H1 (cell line): ENCODE measurements around the gene EXT2. TPM values are rescaled to one million over a fixed set of nuclear protein-coding genes. Genes with fewer than 3 reads are reported as not detected.

ENCODE experiments used
- CTCF ChIA-PET: fragments of 300-600 bp; sonication (Branson Sonifier 250); formaldehyde crosslinking; loops from one replicate; lab custom pipeline; 2021; ENCODE audit not compliant: partially characterized antibody; lab: Charles Lee
- POLR2A ChIA-PET: fragments of 300-600 bp; sonication (Branson Sonifier 250); formaldehyde crosslinking; loops from one replicate; lab custom pipeline; 2021; ENCODE audit warnings: inconsistent platforms; ENCODE audit not compliant: partially characterized antibody; lab: Charles Lee
- DNase-seq, 2 experiments: peaks; one replicate each; pipeline versions ENCODE4 v3.0.0 to v3.0.0-alpha.2; 2010 to 2022; ENCODE audit warnings: low spot score in 2 of 2, low read depth in 1 of 2, mixed read lengths in 1 of 2
- FAIRE-seq: peaks from 2 replicates; lab custom pipeline; 2011; peaks lifted over from hg19 to GRCh38; lab: Jason Lieb, UNC
- H2AFZ ChIP-seq: 2 replicates; pipeline ENCODE4 v1.8.1; 2012; ENCODE audit warnings: low read length, inconsistent platforms
- H2AK5ac ChIP-seq: 2 replicates; pipeline ENCODE4 v1.6.1; 2013; ENCODE audit warnings: low read depth, low read length
- H2BK120ac ChIP-seq: replicated peaks from 2 replicates; pipeline ENCODE3; 2013; ENCODE audit warnings: low read depth, low read length, inconsistent platforms
- H2BK12ac ChIP-seq: 2 replicates; pipeline ENCODE4 v1.6.1; 2013; ENCODE audit warnings: low read depth, low read length
- H2BK15ac ChIP-seq: 2 replicates; pipeline ENCODE4 v1.6.1; 2013; ENCODE audit warnings: low read length
- H2BK20ac ChIP-seq: 2 replicates; pipeline ENCODE4 v1.6.1; 2013; ENCODE audit warnings: low read length
- H2BK5ac ChIP-seq: 2 replicates; pipeline ENCODE4 v1.6.1; 2013; ENCODE audit warnings: low read depth, low read length
- H3K14ac ChIP-seq: 2 replicates; pipeline ENCODE4 v1.6.1; 2013; ENCODE audit warnings: inconsistent platforms; ENCODE audit not compliant: insufficient read length
- H3K18ac ChIP-seq: 2 replicates; pipeline ENCODE4 v1.6.1; 2013; ENCODE audit warnings: low read length; ENCODE audit errors: extremely low read depth
- H3K23ac ChIP-seq: 2 replicates; pipeline ENCODE4 v1.6.1; 2013; ENCODE audit warnings: inconsistent platforms; ENCODE audit not compliant: insufficient read length
- H3K23me2 ChIP-seq: 2 replicates; pipeline ENCODE4 v1.6.1; 2013; ENCODE audit warnings: low read depth, low read length
- H3K27ac ChIP-seq: 2 replicates; pipeline ENCODE4 v1.6.1; 2011; ENCODE audit warnings: low read depth, low read length, inconsistent platforms
- H3K27me3 ChIP-seq, 4 experiments: replicated peaks in 1 of 4; 1 replicate in 1 of 4; 2 replicates in 3 of 4; pipeline versions ENCODE4 v1.6.1 to v1.8.1; 2011 to 2013; ENCODE audit warnings: low read length in 3 of 4, mild to moderate bottlenecking in 3 of 4, inconsistent platforms in 2 of 4, mixed read lengths in 2 of 4, moderate library complexity in 1 of 4; ENCODE audit not compliant: control insufficient read depth in 3 of 4, insufficient read depth in 3 of 4; ENCODE audit errors: extremely low read depth in 1 of 4
- H3K36me3 ChIP-seq, 4 experiments: 2 replicates each; pipeline versions ENCODE4 v1.6.1 to v1.8.1; 2011 to 2013; ENCODE audit warnings: mild to moderate bottlenecking in 4 of 4, low read length in 3 of 4, moderate library complexity in 2 of 4, control low read depth in 1 of 4, inconsistent platforms in 1 of 4; ENCODE audit not compliant: insufficient read depth in 4 of 4, control insufficient read depth in 2 of 4
- H3K4ac ChIP-seq: replicated peaks from 2 replicates; pipeline ENCODE3; 2013; ENCODE audit warnings: low read length, low read depth, mixed read lengths, inconsistent platforms; ENCODE audit not compliant: insufficient read length
- H3K4me1 ChIP-seq, 4 experiments: replicated peaks in 1 of 4; 1 replicate in 1 of 4; 2 replicates in 3 of 4; pipeline versions ENCODE4 v1.6.1 to v1.8.1; 2011 to 2013; ENCODE audit warnings: low read length in 3 of 4, inconsistent platforms in 2 of 4, mixed read lengths in 1 of 4; ENCODE audit not compliant: insufficient read depth in 4 of 4, control insufficient read depth in 3 of 4
- H3K4me2 ChIP-seq, 2 experiments: 2 replicates each; pipeline versions ENCODE4 v1.6.1 to v1.8.1; 2011 to 2013; ENCODE audit warnings: low read depth in 2 of 2, low read length in 2 of 2, control low read depth in 1 of 2, inconsistent platforms in 1 of 2, mild to moderate bottlenecking in 1 of 2; ENCODE audit not compliant: insufficient read depth in 1 of 2
- H3K4me3 ChIP-seq, 4 experiments: fragments of 200-600, 300-600 bp in 1 of 4; sonication (generic), shearing (Covaris generic), sonication (Bioruptor Twin) in 1 of 4; 2 replicates each; pipeline versions ENCODE4 v1.5.1 to v1.8.1; 2011 to 2016; ENCODE audit warnings: low read length in 4 of 4, low read depth in 3 of 4, control low read depth in 2 of 4, inconsistent platforms in 2 of 4, mild to moderate bottlenecking in 2 of 4, mixed read lengths in 1 of 4, moderate library complexity in 1 of 4; ENCODE audit not compliant: insufficient read depth in 2 of 4; ENCODE audit errors: extremely low read depth in 1 of 4
- H3K56ac ChIP-seq: replicated peaks from 2 replicates; pipeline ENCODE3; 2013; ENCODE audit warnings: low read depth, mild to moderate bottlenecking, mixed read lengths, low read length, inconsistent platforms; ENCODE audit not compliant: insufficient read length
- H3K79me1 ChIP-seq: 2 replicates; pipeline ENCODE4 v1.6.1; 2013; ENCODE audit warnings: low read depth, low read length, control low read depth
- H3K79me2 ChIP-seq, 2 experiments: 2 replicates each; pipeline versions ENCODE4 v1.6.1 to v1.8.1; 2012 to 2013; ENCODE audit warnings: low read length in 2 of 2, mild to moderate bottlenecking in 2 of 2, inconsistent platforms in 1 of 2; ENCODE audit not compliant: insufficient read depth in 2 of 2, control insufficient read depth in 1 of 2
- H3K9ac ChIP-seq, 4 experiments: replicated peaks in 1 of 4; 1 replicate in 1 of 4; 2 replicates in 3 of 4; pipeline versions ENCODE4 v1.6.1 to v1.8.1; 2011 to 2013; ENCODE audit warnings: low read depth in 3 of 4, low read length in 3 of 4, control low read depth in 2 of 4, mild to moderate bottlenecking in 2 of 4, moderate library complexity in 2 of 4, inconsistent platforms in 1 of 4; ENCODE audit errors: extremely low read depth in 1 of 4
- H3K9me3 ChIP-seq, 2 experiments: 2 replicates each; pipeline versions ENCODE4 v1.6.1 to v1.8.1; 2012 to 2013; ENCODE audit warnings: mild to moderate bottlenecking in 2 of 2, moderate library complexity in 2 of 2, control low read depth in 1 of 2, inconsistent platforms in 1 of 2, low read depth in 1 of 2, low read length in 1 of 2, mixed read lengths in 1 of 2; ENCODE audit not compliant: insufficient read depth in 2 of 2
- H4K20me1 ChIP-seq, 2 experiments: replicated peaks in 1 of 2; 2 replicates each; pipeline versions ENCODE3 to v1.8.1; 2011 to 2013; ENCODE audit warnings: inconsistent platforms in 2 of 2, low read length in 2 of 2, mild to moderate bottlenecking in 1 of 2; ENCODE audit not compliant: insufficient read depth in 2 of 2, control insufficient read depth in 1 of 2
- H4K5ac ChIP-seq: 2 replicates; pipeline ENCODE4 v1.6.1; 2013; ENCODE audit warnings: low read length, low read depth, mixed read lengths, inconsistent platforms; ENCODE audit not compliant: insufficient read length
- H4K8ac ChIP-seq: 2 replicates; pipeline ENCODE4 v1.8.0; 2013; ENCODE audit warnings: mild to moderate bottlenecking, moderate library complexity, low read length, inconsistent platforms; ENCODE audit not compliant: insufficient read depth; ENCODE audit errors: extremely low read depth
- H4K91ac ChIP-seq: replicated peaks from 2 replicates; pipeline ENCODE3; 2013; ENCODE audit warnings: low read length, mixed read lengths, inconsistent platforms; ENCODE audit not compliant: insufficient read length
- CREB1 ChIP-seq: IDR thresholded peaks from 2 replicates; pipeline ENCODE4 v1.6.1; 2012; ENCODE audit warnings: inconsistent platforms
- EP300 ChIP-seq, 2 experiments: IDR thresholded peaks; 1 replicate in 1 of 2; 2 replicates in 1 of 2; pipeline ENCODE4 v1.6.1; 2011 to 2012; ENCODE audit warnings: low read depth in 2 of 2, low read length in 2 of 2, mild to moderate bottlenecking in 2 of 2, borderline replicate concordance in 1 of 2, inconsistent platforms in 1 of 2, moderate library complexity in 1 of 2
- GABPA ChIP-seq: IDR thresholded peaks from 2 replicates; pipeline ENCODE4 v1.6.1; 2011; ENCODE audit warnings: mild to moderate bottlenecking, low read length, moderate library complexity, borderline replicate concordance; ENCODE audit not compliant: insufficient read depth
- MAFK ChIP-seq: IDR thresholded peaks from 2 replicates; pipeline ENCODE4 v1.6.1; 2012; ENCODE audit warnings: low read depth, mild to moderate bottlenecking, improper control_type of control experiment, low read length
- POU5F1 ChIP-seq: IDR thresholded peaks from 2 replicates; pipeline ENCODE4 v1.6.1; 2011; ENCODE audit warnings: low read depth, mild to moderate bottlenecking, low read length, moderate library complexity
- RFX5 ChIP-seq: IDR thresholded peaks from 2 replicates; pipeline ENCODE4 v1.6.1; 2011; ENCODE audit warnings: low read depth, low read length, improper control_type of control experiment, borderline replicate concordance
- RXRA ChIP-seq: IDR thresholded peaks from 2 replicates; pipeline ENCODE4 v1.6.1; 2011; ENCODE audit warnings: low read depth, mild to moderate bottlenecking, low read length, moderate library complexity; ENCODE audit not compliant: insufficient read depth
- SP1 ChIP-seq: IDR thresholded peaks from 2 replicates; pipeline ENCODE4 v1.6.1; 2011; ENCODE audit warnings: low read depth, low read length
- SP4 ChIP-seq: IDR thresholded peaks from 2 replicates; pipeline ENCODE4 v1.6.1; 2012; ENCODE audit warnings: low read length, inconsistent platforms
- SRF ChIP-seq: IDR thresholded peaks from 2 replicates; pipeline ENCODE4 v1.6.1; 2011; ENCODE audit warnings: mild to moderate bottlenecking, low read depth, low read length, moderate library complexity
- TAF7 ChIP-seq: optimal IDR thresholded peaks from 2 replicates; pipeline ENCODE3; 2011; ENCODE audit warnings: low read depth, mild to moderate bottlenecking, inconsistent platforms, low read length, moderate library complexity, borderline replicate concordance
- TCF12 ChIP-seq: IDR thresholded peaks from 2 replicates; pipeline ENCODE4 v1.6.1; 2011; ENCODE audit warnings: low read depth, mild to moderate bottlenecking, low read length
- ZNF274 ChIP-seq: IDR thresholded peaks from 2 replicates; pipeline ENCODE4 v1.7.0; 2012; ENCODE audit warnings: low read length, borderline replicate concordance; ENCODE audit errors: extremely low read depth
- WGBS, 2 experiments: shearing (Covaris generic) in 1 of 2; methylation state at CpG; one replicate each; pipeline versions ENCODE4 v1.1.6 to v1.1.7; 2013 to 2015; ENCODE audit warnings: low lambda C conversion rate in 2 of 2, mixed read lengths in 2 of 2, inconsistent platforms in 1 of 2, low coverage in 1 of 2, missing lambda C conversion rate in 1 of 2; ENCODE audit not compliant: insufficient replicate concordance in 2 of 2, insufficient coverage in 1 of 2, insufficient read length in 1 of 2; ENCODE audit errors: extremely low coverage in 1 of 2, missing lambda C conversion rate in 1 of 2; 5-methylcytosine and 5-hydroxymethylcytosine counted together
- polyA plus RNA-seq, 7 experiments: library from polyadenylated mRNA; depleted of rRNA in 3 of 7; stranded (reverse) in 5 of 7; unstranded in 2 of 7; fragments of >200 nt in 5 of 7; fragments of 200-250 nt in 2 of 7; gene quantifications; 1 replicate in 5 of 7; 2 replicates in 1 of 7; 4 replicates in 1 of 7; pipeline versions ENCODE4 v1.2.1 to v1.2.3, GENCODE V29; 2011 to 2013; ENCODE audit warnings: missing spikeins in 2 of 7, mixed read lengths in 2 of 7
- total RNA-seq: library from RNA; stranded (reverse); fragmentation: NEBNext Ultra II Directional; extraction: Animal tissue kit (Norgen Biotek cat#: 25700); gene quantifications from 2 replicates; pipeline ENCODE4 v1.2.1, GENCODE V29; 2021
- TF ChIP-seq, protein P1 (sequence below): IDR thresholded peaks from 2 replicates; pipeline ENCODE4 v1.6.1; 2011; ENCODE audit warnings: low read length, improper control_type of control experiment

Gene EXT2
- total and polyA plus RNA-seq, 2 of the 8 experiments (the other 6 are each of a cell fraction or from before 2014, with no cell fraction given) = 29.8 to 42.8 TPM

DNA sequence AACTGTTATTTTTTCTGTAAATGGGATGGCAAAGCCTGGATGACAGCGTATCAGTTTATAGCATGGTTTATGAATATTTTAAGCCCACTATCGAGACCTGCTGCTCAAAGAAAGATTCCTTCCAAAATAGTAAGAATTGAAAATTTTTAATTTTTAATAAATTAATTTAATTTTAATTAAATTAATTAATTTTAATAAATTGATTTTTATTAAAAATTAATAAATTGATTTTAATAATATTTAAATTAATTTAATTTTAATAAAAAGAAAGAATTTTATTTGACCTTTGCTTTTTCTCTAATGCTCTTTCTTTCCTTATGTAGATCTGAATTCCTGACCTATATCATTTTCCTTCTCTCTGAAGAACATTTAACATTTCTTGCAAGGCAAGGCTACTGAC is 62.9 kb downstream of the EXT2 start:
- H3K4ac ChIP-seq = no peak overlapping the region
- no peaks in the 10 kb centered on the region for H3K36me3 ChIP-seq
- CTCF ChIA-PET = no interaction called here
- 96% methylated on average over 2 of the region's 2 CpGs; no CpG with 5 or more reads in 1 of the 2 experiments for WGBS, 2 experiments
- no peaks in the 10 kb centered on the region for H3K27me3 ChIP-seq
- H3K4me1 ChIP-seq = no peaks in the 10 kb centered on the region
- no peak overlapping the region for H3K4me3 ChIP-seq
- POLR2A ChIA-PET = no interaction called here
- H4K8ac ChIP-seq = no peak overlapping the region
- no peak overlapping the region for H2BK120ac ChIP-seq
- no peak overlapping the region for H2BK15ac ChIP-seq
- FAIRE-seq = no peak
- no peak for DNase-seq
- H3K79me1 ChIP-seq = no peaks in the 10 kb centered on the region
- H2AFZ ChIP-seq = no peak overlapping the region
- peaks cover 0 to 2% of the 10 kb centered on the region in 2 experiments for H4K20me1 ChIP-seq
- H2BK5ac ChIP-seq = no peak overlapping the region
- no peak overlapping the region for H3K14ac ChIP-seq
- H2BK20ac ChIP-seq = no peak overlapping the region
- no peak overlapping the region for H3K23ac ChIP-seq
- H3K56ac ChIP-seq = no peak overlapping the region
- H2BK12ac ChIP-seq = no peak overlapping the region
- H2AK5ac ChIP-seq = no peak overlapping the region
- no peaks in the 10 kb centered on the region for H3K9me3 ChIP-seq
- no peak overlapping the region for H3K27ac ChIP-seq
- H3K23me2 ChIP-seq = no peaks in the 10 kb centered on the region
- no peak overlapping the region for H4K5ac ChIP-seq
- H3K79me2 ChIP-seq = no peaks in the 10 kb centered on the region
- H3K4me2 ChIP-seq = no peak overlapping the region
- H3K9ac ChIP-seq = no peak overlapping the region
- no peak overlapping the region for H3K18ac ChIP-seq
- H4K91ac ChIP-seq = no peak overlapping the region
- TF ChIP-seq TAF7 = no peak
- TF ChIP-seq GABPA = no peak
- no peak for TF ChIP-seq MAFK
- TF ChIP-seq POU5F1 = no peak
- TF ChIP-seq RFX5 = no peak
- TF ChIP-seq SP4 = no peak
- no peak for TF ChIP-seq CREB1
- TF ChIP-seq, protein P1, sequence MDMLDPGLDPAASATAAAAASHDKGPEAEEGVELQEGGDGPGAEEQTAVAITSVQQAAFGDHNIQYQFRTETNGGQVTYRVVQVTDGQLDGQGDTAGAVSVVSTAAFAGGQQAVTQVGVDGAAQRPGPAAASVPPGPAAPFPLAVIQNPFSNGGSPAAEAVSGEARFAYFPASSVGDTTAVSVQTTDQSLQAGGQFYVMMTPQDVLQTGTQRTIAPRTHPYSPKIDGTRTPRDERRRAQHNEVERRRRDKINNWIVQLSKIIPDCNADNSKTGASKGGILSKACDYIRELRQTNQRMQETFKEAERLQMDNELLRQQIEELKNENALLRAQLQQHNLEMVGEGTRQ = no peak
- no peak for TF ChIP-seq EP300 (IDR thresholded peaks at IDR 0.05; ENCODE audit: borderline replicate concordance in 1 of 2, low read depth in 2 of 2, low read length in 2 of 2)
- no peak for TF ChIP-seq TCF12
- TF ChIP-seq SRF = no peak
- TF ChIP-seq RXRA = no peak
- TF ChIP-seq ZNF274 = no peak
- no peak for TF ChIP-seq SP1
